ENCODE data around the gene KCNIP3.
"Not testable (repeated sequence)": the region's sequence is repeated elsewhere in the genome, so short reads cannot be mapped to it uniquely, and the experiment has no call there.

KCNIP3 gene

DNA sequence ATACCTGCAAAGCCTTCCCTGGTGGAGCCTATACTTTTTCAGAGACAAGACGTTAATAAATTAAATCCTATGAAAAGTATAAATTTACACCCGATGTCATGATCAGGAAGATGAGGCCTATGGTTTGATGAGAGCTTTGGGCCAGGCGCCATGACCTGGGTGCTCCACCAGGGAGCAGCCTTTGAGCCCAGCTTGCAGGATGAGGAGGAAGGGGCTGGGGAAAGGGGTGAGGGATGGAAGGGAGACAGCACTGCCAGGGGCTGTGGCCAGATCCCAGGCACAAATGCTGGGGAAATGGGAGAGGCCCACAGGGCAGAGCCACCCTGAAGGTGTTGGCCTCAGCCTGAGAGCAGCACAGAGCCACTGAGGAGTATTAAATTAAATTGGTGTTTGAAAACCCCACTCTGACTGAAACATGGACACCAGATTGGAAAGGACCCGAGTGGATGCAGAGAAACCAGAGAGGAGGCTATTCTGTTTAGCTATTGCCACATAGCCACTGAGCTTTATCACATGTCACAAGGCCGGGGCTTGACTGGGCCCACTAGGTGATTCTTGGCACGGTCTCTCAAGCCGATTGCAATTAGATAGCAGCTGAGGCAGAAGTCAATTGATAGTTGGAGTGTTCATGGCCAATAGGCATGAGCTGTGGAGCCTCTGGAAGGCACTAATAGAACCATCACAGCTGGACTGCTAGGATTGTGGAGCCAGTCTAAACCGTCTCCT is 95.7 kb downstream of the KCNIP3 start:
- DNase-seq (ENCODE audit: low spot score in 2 of 2): no peak
- no peaks in the 10 kb centered on the region for H3K36me3 Mint-ChIP-seq
- no peak overlapping the region for H3K27ac Mint-ChIP-seq
- H3K9me3 Mint-ChIP-seq: no peaks in the 10 kb centered on the region
- H3K4me1 Mint-ChIP-seq: no peaks in the 10 kb centered on the region
- no peak for ATAC-seq (ENCODE audit: low read depth)
- peaks cover 1% of the 10 kb centered on the region for H3K27me3 Mint-ChIP-seq
- H3K4me3 Mint-ChIP-seq: no peak overlapping the region

DNA sequence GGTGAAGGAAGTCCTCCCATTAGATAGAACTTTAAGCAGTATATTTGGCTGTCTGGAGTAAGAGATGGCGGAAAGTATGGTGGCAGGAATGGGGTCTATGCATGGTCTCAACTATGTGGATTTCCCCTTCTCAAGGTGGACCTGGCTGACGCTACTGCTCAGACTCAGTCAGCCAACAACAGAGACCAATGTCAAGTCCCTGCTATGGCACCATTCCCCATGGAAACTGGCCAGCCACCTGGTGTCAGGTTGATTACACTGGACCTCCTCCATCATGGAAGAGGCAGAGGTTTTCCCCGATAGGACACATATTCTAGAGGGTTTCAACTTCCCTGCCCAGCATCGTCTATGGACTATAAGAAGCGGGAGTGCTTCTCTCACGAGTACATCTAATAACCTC is 96.8 kb downstream of the KCNIP3 start:
- Mint-ChIP-seq H3K4me3 (no peak overlapping the region), H3K36me3 (no peaks in the 10 kb centered on the region), H3K9me3 (no peaks in the 10 kb centered on the region), H3K27me3 (peaks cover 1% of the 10 kb centered on the region), H3K27ac (no peak overlapping the region), H3K4me1 (no peaks in the 10 kb centered on the region)
- no peak for ATAC-seq (ENCODE audit: low read depth)
- no peak for DNase-seq (ENCODE audit: low spot score in 2 of 2)

DNA sequence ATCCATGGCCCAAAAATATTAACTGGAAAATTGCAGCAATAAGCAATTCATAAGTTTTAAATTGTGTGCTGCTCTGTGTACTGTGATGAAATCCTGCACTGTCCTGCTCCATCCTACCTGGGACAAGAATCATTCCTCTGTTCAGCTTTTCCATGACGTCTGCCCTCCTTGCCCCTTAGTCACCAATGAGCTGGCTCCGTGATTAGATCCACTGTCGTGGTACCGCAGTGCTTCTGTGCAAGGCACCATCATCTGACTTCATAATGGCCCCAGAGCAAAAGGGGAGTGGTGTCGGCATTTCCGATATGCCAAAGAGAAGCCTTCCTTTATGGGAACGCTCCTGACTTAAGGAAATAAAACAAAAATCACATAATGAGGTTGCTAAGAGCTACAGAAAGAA is 101.9 kb downstream of the KCNIP3 start:
- no peak overlapping the region for H3K4me3 Mint-ChIP-seq

DNA sequence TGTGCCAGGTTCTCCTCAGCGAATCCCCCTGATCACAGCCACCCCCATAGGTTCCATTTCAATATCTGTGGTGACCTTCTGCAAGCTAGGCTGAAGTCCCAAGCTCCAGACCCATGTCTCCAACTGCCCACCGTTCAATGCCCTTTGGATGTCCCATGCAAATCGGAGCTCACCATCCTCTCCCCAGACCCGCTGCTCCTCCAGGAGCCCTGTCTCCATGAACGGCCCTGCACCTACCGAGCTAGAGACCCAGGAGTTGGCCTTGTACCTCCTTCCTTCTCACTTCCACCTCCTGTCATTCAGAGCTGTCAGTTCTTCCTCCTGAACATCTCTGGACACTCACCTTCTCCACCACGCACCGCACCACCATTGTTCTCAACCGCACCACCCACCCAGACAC is 104.3 kb downstream of the KCNIP3 start:
- peaks cover 12% of the 10 kb centered on the region for H3K4me1 Mint-ChIP-seq
- peaks cover 1% of the 10 kb centered on the region for H3K36me3 Mint-ChIP-seq
- no peak for DNase-seq (ENCODE audit: low spot score in 2 of 2)
- H3K4me3 Mint-ChIP-seq: peak overlapping the region; percentile 96
- no peak for ATAC-seq (ENCODE audit: low read depth)
- peaks cover 1% of the 10 kb centered on the region for H3K9me3 Mint-ChIP-seq
- H3K27ac Mint-ChIP-seq: no peak overlapping the region
- H3K27me3 Mint-ChIP-seq: no peaks in the 10 kb centered on the region

More for the DNA sequence above, 101.9 kb downstream of the KCNIP3 start:
- ATAC-seq (ENCODE audit: low read depth) (no peak), DNase-seq (ENCODE audit: low spot score in 2 of 2) (no peak)
- H3K27me3 Mint-ChIP-seq: peaks cover 1% of the 10 kb centered on the region
- no peak overlapping the region for H3K27ac Mint-ChIP-seq
- H3K4me1 Mint-ChIP-seq: peaks cover 12% of the 10 kb centered on the region
- H3K36me3 Mint-ChIP-seq: peaks cover 1% of the 10 kb centered on the region
- peaks cover 1% of the 10 kb centered on the region for H3K9me3 Mint-ChIP-seq

DNA sequence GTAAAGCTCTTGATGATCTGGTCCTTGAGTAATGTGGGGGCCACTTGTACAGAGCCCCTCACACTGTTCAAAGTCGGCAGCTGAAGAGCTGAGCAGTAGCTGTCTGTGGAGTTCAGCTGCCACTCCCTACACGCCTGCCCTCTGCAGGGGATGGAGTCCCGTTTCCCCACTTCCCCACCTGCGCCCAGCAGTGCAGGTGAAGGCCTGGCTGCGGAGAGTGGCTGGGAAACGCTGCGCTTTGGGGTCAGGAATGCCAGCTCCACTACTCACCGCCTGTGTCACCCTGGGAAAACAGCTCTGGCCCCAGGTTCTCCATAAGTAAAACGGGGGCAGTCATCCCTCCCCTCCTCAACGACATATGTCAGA is 104.8 kb downstream of the KCNIP3 start:
- peak overlapping the region; percentile 90 for H3K27ac Mint-ChIP-seq
- ATAC-seq (ENCODE audit: low read depth): peak; percentile 10
- not testable (repeated sequence) for H3K27me3 Mint-ChIP-seq; DNase-seq (ENCODE audit: low spot score in 2 of 2); H3K36me3 Mint-ChIP-seq; H3K9me3 Mint-ChIP-seq
- peak overlapping the region; percentile 96 for H3K4me3 Mint-ChIP-seq
- peaks cover 12% of the 10 kb centered on the region for H3K4me1 Mint-ChIP-seq

DNA sequence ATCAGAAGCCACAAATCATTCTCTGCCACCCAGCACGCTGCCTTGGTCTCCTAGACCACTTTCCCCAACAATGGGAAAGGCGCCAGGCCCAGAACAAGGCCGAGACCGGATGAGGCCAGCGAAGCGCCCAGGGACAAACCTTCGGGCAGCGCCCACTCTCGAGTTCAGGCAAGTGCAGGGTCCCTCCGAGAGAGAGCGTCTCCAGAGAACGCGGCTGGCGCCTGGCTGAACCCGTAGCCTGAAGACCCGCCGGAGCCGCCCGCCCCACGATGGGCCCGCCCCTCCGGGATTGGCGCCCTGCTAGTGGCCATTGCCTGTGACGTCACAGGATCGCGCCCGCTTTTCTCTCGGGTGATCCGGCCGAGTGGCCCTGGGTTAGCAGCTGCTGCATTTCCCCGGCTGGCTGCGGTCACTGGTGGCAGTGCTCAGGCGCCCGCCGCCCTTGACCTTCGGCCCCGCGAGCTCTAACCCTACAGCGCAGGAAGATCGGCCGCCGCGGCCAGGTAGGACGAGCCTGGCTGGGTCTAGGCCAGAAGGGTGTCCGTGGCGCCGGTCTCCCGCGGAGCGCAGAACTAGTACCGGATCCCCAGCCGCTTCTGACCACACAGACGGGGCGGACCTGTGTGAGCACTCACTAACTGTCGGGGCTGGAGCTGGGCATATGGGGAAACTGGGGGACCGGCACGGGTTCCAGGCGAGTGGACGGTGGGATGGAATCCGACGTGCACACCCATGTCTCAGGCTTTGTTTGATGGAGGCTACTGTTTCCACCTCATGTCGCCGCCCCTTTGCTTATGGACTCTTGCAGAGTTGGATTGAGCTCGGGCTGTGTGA is 105.4 kb downstream of the KCNIP3 start, which contains the start of gene FAHD2A:
Gene FAHD2A (plus strand): TSS at position 339 of the 834 bp plus-strand sequence. CDS start 2,851 bp downstream, outside the sequence.
- DNase-seq (ENCODE audit: low spot score in 2 of 2) (peak; percentile 85 to 91), ATAC-seq (ENCODE audit: low read depth) (peak; percentile 96)
- peak within 1 kb of the TSS; percentile 96 for H3K4me3 Mint-ChIP-seq
- H3K27ac Mint-ChIP-seq: peak within 1 kb of the TSS; percentile 90
- H3K9me3 Mint-ChIP-seq: peaks cover 1% of the 10 kb centered on the region
- H3K27me3 Mint-ChIP-seq: no peaks in the 10 kb centered on the region
- H3K4me1 Mint-ChIP-seq: peaks cover 12% of the 10 kb centered on the region
- peaks cover 1% of the 10 kb centered on the region for H3K36me3 Mint-ChIP-seq

DNA sequence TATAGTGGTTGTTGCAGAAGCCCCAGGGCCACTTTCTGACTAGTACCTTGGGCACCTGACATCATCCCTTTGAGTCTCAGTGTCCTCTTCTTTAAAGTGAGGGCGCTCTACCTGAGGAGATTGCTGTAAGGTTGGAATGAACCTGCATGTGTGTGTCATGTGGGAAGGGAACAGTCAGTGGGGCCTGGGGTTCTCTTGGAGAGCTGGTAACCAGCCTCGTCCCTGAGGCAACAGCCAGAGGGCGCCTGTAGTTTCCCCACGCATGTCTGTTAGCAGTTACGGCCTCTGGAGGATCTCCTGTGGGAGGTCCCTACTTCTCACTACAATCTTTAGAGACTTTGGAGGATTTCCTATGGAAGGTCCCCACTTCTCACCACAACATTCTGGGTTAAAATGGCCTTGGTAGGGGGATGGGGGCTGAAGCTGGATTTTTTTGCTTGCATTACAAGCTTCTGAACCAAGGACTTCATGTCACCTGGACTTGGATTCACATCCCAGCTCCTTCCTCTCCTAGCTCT is 106.1 kb downstream of the KCNIP3 start:
- DNase-seq (ENCODE audit: low spot score in 2 of 2); H3K36me3 Mint-ChIP-seq; H3K27me3 Mint-ChIP-seq; H3K9me3 Mint-ChIP-seq: not testable (repeated sequence)
- ATAC-seq (ENCODE audit: low read depth): peak; percentile 5
- H3K4me1 Mint-ChIP-seq: peaks cover 12% of the 10 kb centered on the region
- peak overlapping the region; percentile 96 for H3K4me3 Mint-ChIP-seq
- H3K27ac Mint-ChIP-seq: peak overlapping the region; percentile 90

DNA sequence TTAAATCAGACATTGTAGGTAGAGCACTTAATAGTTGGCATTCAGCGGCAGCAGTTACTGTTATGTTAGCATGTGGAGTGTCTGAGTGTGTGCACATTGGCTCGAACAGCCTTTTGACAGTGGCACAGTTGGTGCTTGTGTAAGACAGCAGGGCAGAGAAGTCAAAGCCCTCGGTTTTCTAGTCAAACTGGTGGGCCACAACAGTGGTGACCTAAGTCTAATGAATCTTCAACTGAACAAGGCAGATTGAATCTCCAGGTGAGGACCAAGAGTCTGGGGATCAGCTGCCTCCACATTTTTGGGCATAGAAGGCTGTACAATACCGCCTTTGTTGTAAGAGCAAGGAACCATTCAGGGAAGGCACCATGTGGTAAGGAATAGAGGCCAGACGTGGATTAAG is 106.7 kb downstream of the KCNIP3 start:
- ATAC-seq (ENCODE audit: low read depth); H3K27me3 Mint-ChIP-seq; DNase-seq (ENCODE audit: low spot score in 2 of 2); H3K27ac Mint-ChIP-seq; H3K36me3 Mint-ChIP-seq; H3K9me3 Mint-ChIP-seq: not testable (repeated sequence)
- Mint-ChIP-seq H3K4me3 (peak overlapping the region; percentile 96), H3K4me1 (peaks cover 12% of the 10 kb centered on the region)

DNA sequence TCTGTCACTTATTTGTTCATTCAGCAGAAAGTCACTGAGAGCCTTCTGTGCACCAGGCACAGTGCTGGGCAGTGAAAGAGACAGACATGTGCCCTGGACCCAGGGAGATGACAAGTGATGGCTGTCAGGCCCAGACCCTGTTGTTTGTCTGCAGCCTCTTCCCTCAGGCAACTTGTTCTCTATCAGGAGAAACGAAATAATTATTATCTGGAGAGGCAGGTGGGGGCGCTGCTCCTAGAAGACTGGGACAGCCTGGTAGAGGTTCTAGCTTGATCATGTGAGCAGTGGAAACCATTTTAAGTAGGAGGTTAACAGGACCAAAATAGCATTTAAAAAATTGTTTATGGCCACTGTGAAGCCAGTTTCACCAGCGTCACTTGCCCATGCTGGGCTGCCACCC is 107.5 kb downstream of the KCNIP3 start:
- not testable (repeated sequence) for H3K36me3 Mint-ChIP-seq; DNase-seq (ENCODE audit: low spot score in 2 of 2); H3K9me3 Mint-ChIP-seq; H3K27me3 Mint-ChIP-seq; ATAC-seq (ENCODE audit: low read depth); H3K4me3 Mint-ChIP-seq; H3K27ac Mint-ChIP-seq
- H3K4me1 Mint-ChIP-seq: peaks cover 12% of the 10 kb centered on the region

DNA sequence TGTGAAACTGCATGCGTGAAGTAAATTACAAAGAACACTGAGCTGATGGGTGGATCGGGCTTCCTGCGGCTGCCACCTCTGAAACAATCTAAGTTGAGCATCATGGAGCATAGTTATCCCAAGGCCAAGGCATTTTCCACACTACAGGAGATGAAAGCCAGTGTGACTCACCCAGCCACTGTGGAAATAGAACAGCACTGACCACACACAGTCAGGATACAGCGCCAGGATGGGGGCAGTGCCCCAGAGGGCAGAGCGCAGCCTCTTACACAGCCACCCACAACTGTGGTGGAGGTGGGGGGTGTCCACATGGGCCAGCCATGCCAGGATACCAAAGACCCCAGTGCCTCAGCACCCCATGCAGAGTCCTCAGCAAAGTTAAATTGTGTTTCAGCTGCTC is 114.1 kb downstream of the KCNIP3 start:
- H3K4me1 Mint-ChIP-seq; ATAC-seq (ENCODE audit: low read depth); H3K9me3 Mint-ChIP-seq; H3K4me3 Mint-ChIP-seq; H3K27me3 Mint-ChIP-seq; H3K36me3 Mint-ChIP-seq; DNase-seq (ENCODE audit: low spot score in 2 of 2); H3K27ac Mint-ChIP-seq: not testable (repeated sequence)

DNA sequence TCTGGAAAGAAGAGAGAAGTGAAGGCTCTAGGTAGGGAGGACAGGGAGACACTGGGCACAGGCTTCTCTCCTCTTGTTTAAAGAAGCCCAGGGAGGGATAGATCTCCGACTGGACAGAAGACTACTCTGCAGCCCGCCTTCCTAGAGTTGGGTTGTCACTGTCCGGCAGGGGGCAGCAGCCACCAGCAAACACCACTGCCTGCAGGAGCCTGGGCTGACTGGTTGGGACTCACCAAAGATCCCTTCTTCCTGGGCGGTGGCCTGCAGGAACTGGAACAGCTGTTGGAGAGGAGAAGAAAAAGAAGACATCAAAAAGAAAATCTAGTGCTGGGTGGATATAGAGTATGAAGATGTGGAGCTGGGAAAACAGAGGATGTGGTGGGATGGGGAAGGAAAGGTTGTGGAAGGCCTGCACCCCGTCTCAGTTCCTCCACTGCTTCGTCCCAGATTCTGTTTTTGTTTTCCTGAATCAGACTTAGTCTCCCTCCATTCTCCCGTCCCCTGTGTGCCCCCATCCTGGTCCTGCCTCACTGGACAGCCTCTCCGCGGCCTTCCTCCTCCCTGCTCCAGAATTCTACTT is 117.0 kb downstream of the KCNIP3 start:
- not testable (repeated sequence) for H3K4me1 Mint-ChIP-seq, H3K27ac Mint-ChIP-seq, H3K9me3 Mint-ChIP-seq, H3K4me3 Mint-ChIP-seq, H3K36me3 Mint-ChIP-seq, H3K27me3 Mint-ChIP-seq
- DNase-seq (ENCODE audit: low spot score in 2 of 2) (peak; percentile 38 to 56), ATAC-seq (ENCODE audit: low read depth) (peak; percentile 80)

DNA sequence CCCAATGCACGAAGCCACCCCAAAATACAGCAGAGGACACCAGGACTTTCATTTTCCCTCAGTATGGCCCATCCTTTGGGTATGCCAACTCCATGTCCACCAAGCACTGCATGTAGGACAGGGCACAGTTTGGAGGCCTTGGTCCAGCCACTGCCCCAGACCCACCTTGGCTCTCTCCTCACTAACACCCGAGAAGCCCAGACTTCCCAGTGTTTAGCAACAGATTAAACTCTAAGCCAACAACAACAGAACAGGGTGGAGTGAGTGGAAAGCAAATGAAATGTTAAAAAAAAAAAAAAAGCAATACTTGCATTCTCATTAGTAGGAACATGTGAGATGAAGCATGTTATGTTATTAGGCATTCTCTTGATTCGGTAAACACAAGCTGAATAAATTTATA is 118.0 kb downstream of the KCNIP3 start:
- H3K27me3 Mint-ChIP-seq; H3K4me3 Mint-ChIP-seq; H3K36me3 Mint-ChIP-seq; H3K27ac Mint-ChIP-seq; H3K4me1 Mint-ChIP-seq; ATAC-seq (ENCODE audit: low read depth); H3K9me3 Mint-ChIP-seq; DNase-seq (ENCODE audit: low spot score in 2 of 2): not testable (repeated sequence)

DNA sequence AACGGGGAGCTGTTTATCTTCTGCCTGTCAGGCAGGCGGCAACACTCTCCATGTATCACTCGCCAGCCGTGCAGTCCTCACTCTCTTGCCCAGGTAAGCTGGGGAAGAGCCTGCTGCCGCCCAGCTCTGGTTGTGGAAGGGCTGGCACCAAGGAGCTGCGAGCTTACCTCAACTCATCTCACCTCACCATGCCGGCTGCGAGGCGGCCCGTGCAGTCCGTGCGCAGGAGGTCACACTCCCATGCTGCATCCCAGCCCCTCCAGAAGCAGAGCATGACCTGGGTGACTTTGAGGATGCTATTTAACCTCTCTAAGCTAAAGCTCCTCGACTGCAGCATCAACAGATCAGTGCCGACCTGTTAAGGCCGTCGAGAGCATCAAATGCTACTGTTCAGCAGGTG is 118.4 kb downstream of the KCNIP3 start:
- H3K4me1 Mint-ChIP-seq; DNase-seq (ENCODE audit: low spot score in 2 of 2); H3K27me3 Mint-ChIP-seq; H3K9me3 Mint-ChIP-seq; H3K36me3 Mint-ChIP-seq; ATAC-seq (ENCODE audit: low read depth); H3K27ac Mint-ChIP-seq; H3K4me3 Mint-ChIP-seq: not testable (repeated sequence)

DNA sequence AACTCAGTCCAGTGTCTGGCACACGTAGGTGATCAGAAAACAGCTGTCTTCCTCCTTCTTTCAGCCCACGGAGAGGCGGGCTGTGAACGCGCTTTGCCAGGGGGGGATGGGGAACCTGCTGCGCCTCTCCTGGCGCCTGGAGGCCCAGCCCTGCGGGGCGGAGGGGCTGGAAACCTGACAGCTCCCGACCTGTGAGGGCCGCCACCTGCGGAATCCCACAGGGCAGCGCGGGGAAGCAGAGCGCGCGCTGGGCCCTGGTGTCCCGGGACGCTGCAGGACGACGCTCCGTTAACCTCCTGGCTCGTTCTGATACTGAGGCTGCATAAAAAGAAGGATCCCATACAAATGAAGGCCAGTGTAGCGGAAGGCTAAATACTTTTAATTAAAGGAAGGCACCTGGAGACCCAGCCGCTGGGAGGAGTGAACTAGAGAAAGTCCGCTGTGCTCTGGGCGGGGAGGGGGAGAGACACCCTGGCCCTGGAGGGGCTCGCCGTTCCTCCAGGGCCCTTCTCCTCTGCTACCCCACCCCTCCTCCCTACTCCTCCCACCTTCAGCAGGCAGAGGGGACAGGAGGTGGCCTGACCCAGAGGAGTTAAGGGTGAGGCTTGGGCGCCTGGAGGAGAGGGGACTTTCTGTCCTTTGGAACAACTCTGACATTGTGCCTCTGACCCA is 130.2 kb downstream of the KCNIP3 start:
- H3K4me1 Mint-ChIP-seq; DNase-seq (ENCODE audit: low spot score in 2 of 2); H3K36me3 Mint-ChIP-seq; H3K9me3 Mint-ChIP-seq; ATAC-seq (ENCODE audit: low read depth); H3K4me3 Mint-ChIP-seq; H3K27me3 Mint-ChIP-seq; H3K27ac Mint-ChIP-seq: not testable (repeated sequence)

Data from memory B cell (primary cell).